ENCODE measurements around the gene DCP1B.
A peak's percentile ranks its signal among the peaks of the same experiment; 100 is the strongest.
"Not testable (repeated sequence)": the region's sequence is repeated elsewhere in the genome, so short reads cannot be mapped to it uniquely, and the experiment has no call there.

DCP1B gene

GRCh38 chr12:1966561-1967226, 37.6 kb downstream of the DCP1B start:
- no peaks in the 10 kb centered on the region for H3K4me1 Mint-ChIP-seq
- no peak overlapping the region for H3K4me3 Mint-ChIP-seq
- peak overlapping the region in 1 of 2 donors; percentile 31 for H3K27ac Mint-ChIP-seq
- no peaks in the 10 kb centered on the region for H3K27me3 Mint-ChIP-seq
- DNase-seq (no peak), ATAC-seq (no peak)
- H3K9me3 Mint-ChIP-seq: no peaks in the 10 kb centered on the region

GRCh38 chr12:1965916-1966315, 38.3 kb downstream of the DCP1B start:
- no peak for DNase-seq
- no peak overlapping the region for H3K4me3 Mint-ChIP-seq
- no peaks in the 10 kb centered on the region for H3K4me1 Mint-ChIP-seq
- H3K27me3 Mint-ChIP-seq: no peaks in the 10 kb centered on the region
- no peak for ATAC-seq
- no peaks in the 10 kb centered on the region for H3K9me3 Mint-ChIP-seq
- H3K27ac Mint-ChIP-seq: no peak overlapping the region

GRCh38 chr12:1962051-1963020, 41.9 kb downstream of the DCP1B start:
- Mint-ChIP-seq H3K9me3 (peaks cover 0 to 4% of the 10 kb centered on the region in 2 donors), H3K27ac (no peak overlapping the region), H3K27me3 (no peaks in the 10 kb centered on the region), H3K4me3 (no peak overlapping the region), H3K4me1 (no peaks in the 10 kb centered on the region)
- ATAC-seq: no peak
- no peak for DNase-seq

GRCh38 chr12:1956716-1957115, 47.5 kb downstream of the DCP1B start:
- H3K9me3 Mint-ChIP-seq: peaks cover 0 to 4% of the 10 kb centered on the region in 2 donors
- H3K4me3 Mint-ChIP-seq: no peak overlapping the region
- no peaks in the 10 kb centered on the region for H3K27me3 Mint-ChIP-seq
- H3K27ac Mint-ChIP-seq: peak overlapping the region in 1 of 2 donors; percentile 72
- no peak for DNase-seq
- no peak for ATAC-seq
- H3K4me1 Mint-ChIP-seq: no peaks in the 10 kb centered on the region

- Mint-ChIP-seq H3K4me3 (no peak overlapping the region), H3K4me1 (no peaks in the 10 kb centered on the region), H3K27ac (no peak overlapping the region), H3K9me3 (no peaks in the 10 kb centered on the region), H3K27me3 (no peaks in the 10 kb centered on the region)
- no peak for DNase-seq
- ATAC-seq: no peak
Observed at GRCh38 chr12:1949771-1950470, 54.3 kb downstream of the DCP1B start.

GRCh38 chr12:1948883-1949282, 55.4 kb downstream of the DCP1B start:
- DNase-seq (no peak), ATAC-seq (no peak)
- no peak overlapping the region for H3K4me3 Mint-ChIP-seq
- H3K27me3 Mint-ChIP-seq: no peaks in the 10 kb centered on the region
- no peaks in the 10 kb centered on the region for H3K4me1 Mint-ChIP-seq
- no peaks in the 10 kb centered on the region for H3K9me3 Mint-ChIP-seq
- peak overlapping the region in 1 of 2 donors; percentile 56 for H3K27ac Mint-ChIP-seq

- no peaks in the 10 kb centered on the region for H3K27me3 Mint-ChIP-seq
- no peak for DNase-seq
- H3K4me3 Mint-ChIP-seq: no peak overlapping the region
- H3K9me3 Mint-ChIP-seq: no peaks in the 10 kb centered on the region
- no peak overlapping the region for H3K27ac Mint-ChIP-seq
- no peaks in the 10 kb centered on the region for H3K4me1 Mint-ChIP-seq
- no peak for ATAC-seq
Observed at GRCh38 chr12:1947081-1947480, 57.2 kb downstream of the DCP1B start.

GRCh38 chr12:1946296-1946695, 58.0 kb downstream of the DCP1B start:
- DNase-seq (no peak), ATAC-seq (no peak)
- no peak overlapping the region for H3K4me3 Mint-ChIP-seq
- no peaks in the 10 kb centered on the region for H3K27me3 Mint-ChIP-seq
- peak overlapping the region in 1 of 2 donors; percentile 22 for H3K27ac Mint-ChIP-seq
- no peaks in the 10 kb centered on the region for H3K9me3 Mint-ChIP-seq
- no peaks in the 10 kb centered on the region for H3K4me1 Mint-ChIP-seq

GRCh38 chr12:1945502-1945901, 58.8 kb downstream of the DCP1B start:
- H3K27me3 Mint-ChIP-seq, H3K4me3 Mint-ChIP-seq, H3K9me3 Mint-ChIP-seq: not testable (repeated sequence)

GRCh38 chr12:1939801-1940607, 64.3 kb downstream of the DCP1B start:
- Mint-ChIP-seq H3K4me3 (no peak overlapping the region), H3K4me1 (no peaks in the 10 kb centered on the region), H3K27ac (no peak overlapping the region), H3K27me3 (no peaks in the 10 kb centered on the region), H3K9me3 (no peaks in the 10 kb centered on the region)
- ATAC-seq (peak; percentile 94), DNase-seq (peak; percentile 80 to 81)

More at GRCh38 chr12:1945502-1945901, 58.8 kb downstream of the DCP1B start:
- not testable (repeated sequence) for H3K27ac Mint-ChIP-seq, ATAC-seq, DNase-seq, H3K4me1 Mint-ChIP-seq

- Mint-ChIP-seq H3K4me3 (no peak overlapping the region), H3K4me1 (no peaks in the 10 kb centered on the region), H3K27me3 (no peaks in the 10 kb centered on the region), H3K9me3 (no peaks in the 10 kb centered on the region), H3K27ac (no peak overlapping the region)
- no peak for DNase-seq
- ATAC-seq: no peak
Observed at GRCh38 chr12:1939331-1939730, 64.9 kb downstream of the DCP1B start.

GRCh38 chr12:1937481-1938224, 66.6 kb downstream of the DCP1B start:
- Mint-ChIP-seq H3K27ac (no peak overlapping the region), H3K9me3 (no peaks in the 10 kb centered on the region), H3K4me1 (no peaks in the 10 kb centered on the region), H3K4me3 (no peak overlapping the region), H3K27me3 (no peaks in the 10 kb centered on the region)
- DNase-seq (no peak), ATAC-seq (no peak)

GRCh38 chr12:1936406-1937320, 67.6 kb downstream of the DCP1B start:
- Mint-ChIP-seq H3K27ac (peak overlapping the region in 1 of 2 donors; percentile 31), H3K4me1 (peaks cover 8% of the 10 kb centered on the region), H3K9me3 (no peaks in the 10 kb centered on the region), H3K4me3 (no peak overlapping the region), H3K27me3 (no peaks in the 10 kb centered on the region)
- DNase-seq: no peak
- ATAC-seq: no peak

Data from stimulated activated naive CD8-positive, alpha-beta T cell treated with anti-CD3 and anti-CD28 coated beads, Interleukin-15, amount 100 ng/mL, for 72 hours (primary cell).